ENCODE results near the gene GRK5.

GRCh38 chr10:119177708-119178371 lies 29.5 kb upstream of the GRK5 start:
- TF ChIP-seq POLR2A (IDR thresholded peaks at IDR 0.05; ENCODE audit: low read depth, low read length) (no peak), POLR2AphosphoS5 (IDR thresholded peaks at IDR 0.05; ENCODE audit: low read depth, low read length) (no peak), TAF1 (IDR thresholded peaks at IDR 0.05; ENCODE audit: borderline replicate concordance, low read depth, low read length) (no peak)

Measured in GM12892 (cell line).